Hepatocyte (in vitro differentiated cells): ENCODE measurements around the gene EXOSC2.

Source experiments
- CTCF ChIP-seq: fragments of 200-600 bp; sonication (generic); IDR thresholded peaks from 2 replicates; pipeline ENCODE4 v1.5.1; 2016; ENCODE audit warnings: antibody characterized with exemption, mild to moderate bottlenecking; ENCODE audit not compliant: poor library complexity
- EZH2 ChIP-seq: fragments of 200-600 bp; sonication (generic); IDR thresholded peaks from 2 replicates; pipeline ENCODE4 v1.6.1; 2016; ENCODE audit warnings: antibody characterized with exemption, mild to moderate bottlenecking, borderline replicate concordance

GRCh38 chr9:130682421-130683121 lies 11.0 kb upstream of the EXOSC2 start:
- TF ChIP-seq CTCF (peak; percentile 91), EZH2 (no peak)
